Panc1 (cell line): Measurements from ENCODE around the gene SDK2. TPM values are rescaled to one million over a fixed set of nuclear protein-coding genes. Genes with fewer than 3 reads are reported as not detected.

Source experiments
- ATAC-seq: fragments of 200-7000 bp; cut with Tn5 transposase; 2 replicates; pipeline ENCODE4 v1.9.1; 2020; ENCODE audit warnings: mild to moderate bottlenecking, moderate library complexity
- BruUV-seq: library from RNA; stranded (reverse); fragments of 400-500 nt; replicated peaks from 2 replicates; lab custom pipeline; 2021; lab: Mats Ljungman, UMichigan
- CTCF ChIA-PET: fragments of 300-600 bp; sonication (Branson Sonifier 250); formaldehyde crosslinking; loops from one replicate; lab custom pipeline; 2022; ENCODE audit warnings: antibody characterized with exemption; lab: Charles Lee
- POLR2A ChIA-PET: fragments of 300-600 bp; sonication (Branson Sonifier 250); formaldehyde crosslinking; loops from one replicate; lab custom pipeline; 2022; ENCODE audit warnings: antibody characterized with exemption; lab: Charles Lee
- DNase-seq: peaks from one replicate; pipeline ENCODE4 v3.0.0-alpha.2; 2010; ENCODE audit warnings: low read depth, low spot score
- H3K27ac ChIP-seq: 2 replicates; pipeline ENCODE4 v1.5.1; 2011; ENCODE audit warnings: mild to moderate bottlenecking, low read length, inconsistent platforms
- H3K27me3 ChIP-seq: fragments of 200-500 bp; sonication (Bioruptor generic); 2 replicates; pipeline ENCODE4 v1.6.0; 2014; ENCODE audit warnings: low read length, inconsistent platforms; ENCODE audit not compliant: control insufficient read depth, insufficient read depth
- H3K36me3 ChIP-seq: fragments of 200-500 bp; sonication (Bioruptor generic); 2 replicates; pipeline ENCODE4 v1.5.1; 2014; ENCODE audit warnings: inconsistent platforms, mild to moderate bottlenecking, low read length, moderate library complexity; ENCODE audit not compliant: control insufficient read depth, insufficient read depth
- H3K4me1 ChIP-seq: 2 replicates; pipeline ENCODE4 v1.5.1; 2011; ENCODE audit warnings: inconsistent platforms, mild to moderate bottlenecking, low read length, moderate library complexity; ENCODE audit not compliant: control insufficient read depth, insufficient read depth
- H3K4me3 ChIP-seq, 2 experiments: 2 replicates each; pipeline ENCODE4 v1.5.1; 2011 to 2012; ENCODE audit warnings: low read depth in 2 of 2, low read length in 2 of 2, mild to moderate bottlenecking in 2 of 2, inconsistent platforms in 1 of 2, moderate library complexity in 1 of 2
- H3K9me3 ChIP-seq: fragments of 200-500 bp; sonication (Bioruptor generic); 2 replicates; pipeline ENCODE4 v1.5.1; 2014; ENCODE audit warnings: low read depth, mild to moderate bottlenecking, inconsistent platforms, low read length, moderate library complexity; ENCODE audit not compliant: control insufficient read depth, insufficient read depth
- POLR2AphosphoS5 ChIP-seq: IDR thresholded peaks from 2 replicates; pipeline ENCODE4 v1.6.1; 2012; ENCODE audit warnings: mild to moderate bottlenecking, low read depth, low read length, moderate library complexity
- SIN3A ChIP-seq: IDR thresholded peaks from 2 replicates; pipeline ENCODE4 v1.6.1; 2012; ENCODE audit warnings: low read depth, mild to moderate bottlenecking, low read length, moderate library complexity, borderline replicate concordance; ENCODE audit not compliant: insufficient read depth
- TCF7L2 ChIP-seq: IDR thresholded peaks from 2 replicates; pipeline ENCODE4 v1.6.1; 2011; ENCODE audit warnings: mild to moderate bottlenecking, low read depth, low read length, inconsistent platforms
- in situ Hi-C: cut with HindIII; loops from 2 replicates; pipeline ENCODE4 v1.10.0; 2016; ENCODE audit warnings: low sequenced_read_pairs, low pct_unique_long_range_greater_than_20kb
- intact Hi-C: fragments of 100-400 bp; cut with micrococcal nuclease; formaldehyde crosslinking; loops from one replicate; pipeline ENCODE4 v1.10.0; 2022; ENCODE audit not compliant: unreplicated experiment
- total RNA-seq: library from RNA; stranded (reverse); gene quantifications from one replicate; pipeline ENCODE4 v1.2.1, GENCODE V29; 2021; ENCODE audit not compliant: unreplicated experiment
- TF ChIP-seq, protein P1 (sequence below), 2 experiments: IDR thresholded peaks; 2 replicates each; pipeline ENCODE4 v1.6.1; 2011 to 2012; ENCODE audit warnings: low read depth in 2 of 2, control low read depth in 1 of 2, low read length in 1 of 2, mild to moderate bottlenecking in 1 of 2, moderate library complexity in 1 of 2; ENCODE audit not compliant: insufficient read depth in 1 of 2
- TF ChIP-seq, protein P2 (sequence below): fragments of 450-650 bp; IDR thresholded peaks from 2 replicates; pipeline ENCODE4 v1.5.1; 2017; ENCODE audit warnings: mild to moderate bottlenecking

The SDK2 gene
- total RNA-seq, 1 experiment from 2014 or later, result 0.41 TPM

GRCh38 chr17:73414171-73414955 is 229.9 kb downstream of the SDK2 start:
- TF ChIP-seq SIN3A (no peak), TCF7L2 (no peak), POLR2AphosphoS5 (no peak)
- TF ChIP-seq, protein P1, sequence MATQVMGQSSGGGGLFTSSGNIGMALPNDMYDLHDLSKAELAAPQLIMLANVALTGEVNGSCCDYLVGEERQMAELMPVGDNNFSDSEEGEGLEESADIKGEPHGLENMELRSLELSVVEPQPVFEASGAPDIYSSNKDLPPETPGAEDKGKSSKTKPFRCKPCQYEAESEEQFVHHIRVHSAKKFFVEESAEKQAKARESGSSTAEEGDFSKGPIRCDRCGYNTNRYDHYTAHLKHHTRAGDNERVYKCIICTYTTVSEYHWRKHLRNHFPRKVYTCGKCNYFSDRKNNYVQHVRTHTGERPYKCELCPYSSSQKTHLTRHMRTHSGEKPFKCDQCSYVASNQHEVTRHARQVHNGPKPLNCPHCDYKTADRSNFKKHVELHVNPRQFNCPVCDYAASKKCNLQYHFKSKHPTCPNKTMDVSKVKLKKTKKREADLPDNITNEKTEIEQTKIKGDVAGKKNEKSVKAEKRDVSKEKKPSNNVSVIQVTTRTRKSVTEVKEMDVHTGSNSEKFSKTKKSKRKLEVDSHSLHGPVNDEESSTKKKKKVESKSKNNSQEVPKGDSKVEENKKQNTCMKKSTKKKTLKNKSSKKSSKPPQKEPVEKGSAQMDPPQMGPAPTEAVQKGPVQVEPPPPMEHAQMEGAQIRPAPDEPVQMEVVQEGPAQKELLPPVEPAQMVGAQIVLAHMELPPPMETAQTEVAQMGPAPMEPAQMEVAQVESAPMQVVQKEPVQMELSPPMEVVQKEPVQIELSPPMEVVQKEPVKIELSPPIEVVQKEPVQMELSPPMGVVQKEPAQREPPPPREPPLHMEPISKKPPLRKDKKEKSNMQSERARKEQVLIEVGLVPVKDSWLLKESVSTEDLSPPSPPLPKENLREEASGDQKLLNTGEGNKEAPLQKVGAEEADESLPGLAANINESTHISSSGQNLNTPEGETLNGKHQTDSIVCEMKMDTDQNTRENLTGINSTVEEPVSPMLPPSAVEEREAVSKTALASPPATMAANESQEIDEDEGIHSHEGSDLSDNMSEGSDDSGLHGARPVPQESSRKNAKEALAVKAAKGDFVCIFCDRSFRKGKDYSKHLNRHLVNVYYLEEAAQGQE (IDR thresholded peaks at IDR 0.05; ENCODE audit: insufficient read depth in 1 of 2, low read depth in 2 of 2, low read length in 1 of 2), result no peak
- TF ChIP-seq, protein P2, sequence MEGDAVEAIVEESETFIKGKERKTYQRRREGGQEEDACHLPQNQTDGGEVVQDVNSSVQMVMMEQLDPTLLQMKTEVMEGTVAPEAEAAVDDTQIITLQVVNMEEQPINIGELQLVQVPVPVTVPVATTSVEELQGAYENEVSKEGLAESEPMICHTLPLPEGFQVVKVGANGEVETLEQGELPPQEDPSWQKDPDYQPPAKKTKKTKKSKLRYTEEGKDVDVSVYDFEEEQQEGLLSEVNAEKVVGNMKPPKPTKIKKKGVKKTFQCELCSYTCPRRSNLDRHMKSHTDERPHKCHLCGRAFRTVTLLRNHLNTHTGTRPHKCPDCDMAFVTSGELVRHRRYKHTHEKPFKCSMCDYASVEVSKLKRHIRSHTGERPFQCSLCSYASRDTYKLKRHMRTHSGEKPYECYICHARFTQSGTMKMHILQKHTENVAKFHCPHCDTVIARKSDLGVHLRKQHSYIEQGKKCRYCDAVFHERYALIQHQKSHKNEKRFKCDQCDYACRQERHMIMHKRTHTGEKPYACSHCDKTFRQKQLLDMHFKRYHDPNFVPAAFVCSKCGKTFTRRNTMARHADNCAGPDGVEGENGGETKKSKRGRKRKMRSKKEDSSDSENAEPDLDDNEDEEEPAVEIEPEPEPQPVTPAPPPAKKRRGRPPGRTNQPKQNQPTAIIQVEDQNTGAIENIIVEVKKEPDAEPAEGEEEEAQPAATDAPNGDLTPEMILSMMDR, result no peak

GRCh38 chr17:73412914-73413313 is 231.3 kb downstream of the SDK2 start:
- no peak for ATAC-seq
- H3K27ac ChIP-seq, result no peak overlapping the region
- no peaks in the 10 kb centered on the region for H3K27me3 ChIP-seq
- no TSS peak for BruUV-seq
- TF ChIP-seq, protein P1 (IDR thresholded peaks at IDR 0.05; ENCODE audit: insufficient read depth in 1 of 2, low read depth in 2 of 2, low read length in 1 of 2), result no peak
- TF ChIP-seq SIN3A (no peak), TCF7L2 (no peak), POLR2AphosphoS5 (no peak)
- TF ChIP-seq, protein P2, result no peak
- intact Hi-C loops (no loop called here), in situ Hi-C loops (no loop called here)
- H3K36me3 ChIP-seq, result no peaks in the 10 kb centered on the region
- no peak for DNase-seq
- H3K4me3 ChIP-seq, result no peak overlapping the region
- H3K9me3 ChIP-seq, result no peaks in the 10 kb centered on the region
- ChIA-PET POLR2A (no interaction called here), CTCF (no interaction called here)
- H3K4me1 ChIP-seq, result no peaks in the 10 kb centered on the region

More at GRCh38 chr17:73414171-73414955, 229.9 kb downstream of the SDK2 start:
- DNase-seq (no peak), ATAC-seq (no peak)
- intact Hi-C loops, result no loop called here
- ChIA-PET POLR2A (no interaction called here), CTCF (no interaction called here)
- no peak overlapping the region for H3K27ac ChIP-seq
- H3K36me3 ChIP-seq, result no peaks in the 10 kb centered on the region
- no peak overlapping the region for H3K4me3 ChIP-seq
- in situ Hi-C loops, result no loop called here
- H3K9me3 ChIP-seq, result no peaks in the 10 kb centered on the region
- no peaks in the 10 kb centered on the region for H3K4me1 ChIP-seq
- no TSS peak for BruUV-seq
- H3K27me3 ChIP-seq, result no peaks in the 10 kb centered on the region
